ENCODE results near the gene SH3RF2.

The SH3RF2 gene

GRCh38 chr5:145989428-145989827 is 53.0 kb downstream of the SH3RF2 start:
- TF ChIP-seq GATA2 (IDR thresholded peaks at IDR 0.05; ENCODE audit: low read depth, low read length) (no peak), GATA3 (IDR thresholded peaks at IDR 0.05; ENCODE audit: low read depth, low read length) (no peak)

DNA sequence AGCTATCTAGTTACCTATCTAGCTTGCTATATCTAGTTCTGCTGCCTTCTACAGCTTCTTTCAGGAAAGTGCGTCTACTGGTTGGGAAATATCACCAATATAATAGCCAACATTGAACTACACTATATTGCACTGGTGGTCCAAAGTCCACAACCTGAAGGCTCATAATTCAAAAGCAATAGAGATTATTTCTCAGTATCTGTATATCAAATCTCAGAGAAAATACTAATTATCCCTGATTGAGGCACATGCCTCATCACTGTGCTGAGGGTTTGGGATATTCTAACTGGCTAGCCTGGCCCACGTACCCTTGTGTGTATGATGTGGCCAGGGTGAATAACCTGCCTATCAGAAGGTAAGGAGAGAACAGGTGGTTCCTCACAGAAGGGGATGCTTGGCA is 53.8 kb downstream of the SH3RF2 start:
- TF ChIP-seq GATA3 (IDR thresholded peaks at IDR 0.05; ENCODE audit: low read depth, low read length), result no peak
- TF ChIP-seq GATA2 (IDR thresholded peaks at IDR 0.05; ENCODE audit: low read depth, low read length), result no peak

GRCh38 chr5:145991044-145991575 is 54.7 kb downstream of the SH3RF2 start:
- no peak for TF ChIP-seq GATA3 (IDR thresholded peaks at IDR 0.05; ENCODE audit: low read depth, low read length)
- TF ChIP-seq GATA2 (IDR thresholded peaks at IDR 0.05; ENCODE audit: low read depth, low read length), result no peak

DNA sequence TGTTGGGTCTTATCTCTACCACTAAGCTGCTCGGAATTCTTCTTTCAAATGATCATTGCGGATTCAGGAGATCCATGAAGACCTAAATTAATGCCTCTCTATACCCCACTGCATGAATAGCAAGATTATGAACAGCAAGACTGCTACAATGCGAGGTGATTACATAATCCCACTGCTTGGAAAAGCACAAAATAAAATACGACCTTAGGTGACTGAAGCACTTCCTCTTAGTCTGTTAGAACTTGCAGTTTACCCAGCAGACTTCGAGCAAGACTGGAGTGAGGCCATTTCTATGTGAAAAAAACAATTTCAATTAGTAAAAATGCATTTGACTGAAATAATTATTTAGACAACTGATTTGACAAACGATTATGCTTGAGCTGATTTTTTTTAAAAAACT is 59.8 kb downstream of the SH3RF2 start:
- TF ChIP-seq GATA2 (IDR thresholded peaks at IDR 0.05; ENCODE audit: low read depth, low read length) (no peak), GATA3 (IDR thresholded peaks at IDR 0.05; ENCODE audit: low read depth, low read length) (no peak)

DNA sequence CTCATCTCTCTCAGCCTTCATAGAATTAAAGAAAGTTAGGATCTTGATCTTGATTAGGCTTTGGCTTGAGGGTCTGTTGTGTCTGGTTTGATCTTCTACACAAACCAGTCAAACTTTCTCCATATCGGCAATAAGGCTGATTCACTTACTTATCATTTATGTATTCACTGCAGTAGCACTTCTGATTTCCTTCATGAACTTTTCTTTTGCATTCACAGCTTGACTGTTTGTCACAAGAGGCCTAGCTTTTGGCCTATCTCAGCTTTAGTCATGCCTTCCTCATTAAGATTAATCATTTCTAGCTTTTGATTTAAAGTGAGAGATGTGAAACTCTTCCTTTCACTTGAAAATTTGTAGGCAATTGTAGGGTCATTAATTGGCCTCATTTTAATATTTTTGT is 62.8 kb downstream of the SH3RF2 start:
- no peak for TF ChIP-seq GATA2 (IDR thresholded peaks at IDR 0.05; ENCODE audit: low read depth, low read length)
- no peak for TF ChIP-seq GATA3 (IDR thresholded peaks at IDR 0.05; ENCODE audit: low read depth, low read length)

DNA sequence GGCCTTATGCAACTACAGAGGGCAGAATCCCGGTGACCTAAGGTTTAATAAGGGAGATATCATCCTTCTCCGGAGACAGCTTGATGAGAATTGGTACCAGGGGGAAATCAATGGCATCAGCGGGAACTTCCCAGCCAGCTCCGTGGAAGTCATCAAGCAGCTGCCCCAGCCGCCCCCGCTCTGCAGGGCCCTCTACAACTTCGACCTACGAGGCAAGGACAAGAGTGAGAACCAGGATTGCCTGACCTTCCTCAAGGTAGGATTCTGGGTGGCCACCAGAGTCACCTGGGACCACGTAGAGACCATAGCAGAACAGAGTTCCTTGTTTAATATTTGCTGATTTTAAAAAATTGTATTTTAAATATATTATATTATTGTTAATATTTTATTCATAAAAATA is 63.7 kb downstream of the SH3RF2 start:
- TF ChIP-seq GATA3 (IDR thresholded peaks at IDR 0.05; ENCODE audit: low read depth, low read length), result no peak
- no peak for TF ChIP-seq GATA2 (IDR thresholded peaks at IDR 0.05; ENCODE audit: low read depth, low read length)

DNA sequence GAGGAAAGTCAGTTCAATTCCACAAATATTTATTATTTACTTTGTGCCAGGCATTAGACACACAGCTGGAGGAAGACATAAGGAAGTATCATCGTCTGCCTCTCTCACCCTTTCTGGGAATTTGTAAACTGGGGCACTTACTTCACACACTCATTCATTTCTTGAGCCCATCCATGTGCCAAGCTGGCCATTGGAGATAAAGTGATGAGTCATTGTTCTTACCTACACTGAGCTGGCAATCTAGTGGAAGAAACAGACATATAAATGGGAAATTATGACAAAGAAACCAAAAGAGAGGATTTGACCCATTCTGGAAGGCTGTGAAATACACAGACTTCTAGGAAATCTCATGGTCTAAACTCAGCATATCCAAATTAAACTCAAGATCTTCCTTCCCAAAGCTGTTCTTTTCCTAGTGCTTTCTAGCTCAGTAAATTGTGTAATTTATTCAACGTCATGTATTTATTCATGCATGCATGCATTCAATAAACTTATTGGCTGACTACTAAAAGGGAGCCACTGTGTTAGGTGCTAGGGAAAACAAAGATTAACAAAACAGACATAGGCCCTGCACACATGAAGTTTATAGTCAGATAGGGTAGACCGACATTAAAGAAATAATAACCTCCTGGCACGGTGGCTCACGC is 65.3 kb downstream of the SH3RF2 start:
- TF ChIP-seq GATA2 (IDR thresholded peaks at IDR 0.05; ENCODE audit: low read depth, low read length) (no peak), GATA3 (IDR thresholded peaks at IDR 0.05; ENCODE audit: low read depth, low read length) (no peak)

GRCh38 chr5:146002491-146002890 is 66.1 kb downstream of the SH3RF2 start:
- TF ChIP-seq GATA3 (IDR thresholded peaks at IDR 0.05; ENCODE audit: low read depth, low read length), result no peak

GRCh38 chr5:146003852-146004251 is 67.5 kb downstream of the SH3RF2 start:
- TF ChIP-seq GATA2 (IDR thresholded peaks at IDR 0.05; ENCODE audit: low read depth, low read length), result no peak
- no peak for TF ChIP-seq GATA3 (IDR thresholded peaks at IDR 0.05; ENCODE audit: low read depth, low read length)

GRCh38 chr5:146005264-146005663 is 68.9 kb downstream of the SH3RF2 start:
- TF ChIP-seq GATA3 (IDR thresholded peaks at IDR 0.05; ENCODE audit: low read depth, low read length) (no peak), GATA2 (IDR thresholded peaks at IDR 0.05; ENCODE audit: low read depth, low read length) (no peak)

GRCh38 chr5:146005723-146006122 is 69.3 kb downstream of the SH3RF2 start:
- TF ChIP-seq GATA2 (IDR thresholded peaks at IDR 0.05; ENCODE audit: low read depth, low read length), result no peak
- TF ChIP-seq GATA3 (IDR thresholded peaks at IDR 0.05; ENCODE audit: low read depth, low read length), result no peak

- TF ChIP-seq GATA2 (IDR thresholded peaks at IDR 0.05; ENCODE audit: low read depth, low read length) (no peak), GATA3 (IDR thresholded peaks at IDR 0.05; ENCODE audit: low read depth, low read length) (no peak)
Observed at GRCh38 chr5:146006470-146007190, 70.3 kb downstream of the SH3RF2 start.

- TF ChIP-seq GATA3 (IDR thresholded peaks at IDR 0.05; ENCODE audit: low read depth, low read length) (no peak), GATA2 (IDR thresholded peaks at IDR 0.05; ENCODE audit: low read depth, low read length) (no peak)
Observed at GRCh38 chr5:146007270-146007669, 70.9 kb downstream of the SH3RF2 start.

GRCh38 chr5:146007989-146008388 is 71.6 kb downstream of the SH3RF2 start:
- TF ChIP-seq GATA3 (IDR thresholded peaks at IDR 0.05; ENCODE audit: low read depth, low read length) (no peak), GATA2 (IDR thresholded peaks at IDR 0.05; ENCODE audit: low read depth, low read length) (no peak)

DNA sequence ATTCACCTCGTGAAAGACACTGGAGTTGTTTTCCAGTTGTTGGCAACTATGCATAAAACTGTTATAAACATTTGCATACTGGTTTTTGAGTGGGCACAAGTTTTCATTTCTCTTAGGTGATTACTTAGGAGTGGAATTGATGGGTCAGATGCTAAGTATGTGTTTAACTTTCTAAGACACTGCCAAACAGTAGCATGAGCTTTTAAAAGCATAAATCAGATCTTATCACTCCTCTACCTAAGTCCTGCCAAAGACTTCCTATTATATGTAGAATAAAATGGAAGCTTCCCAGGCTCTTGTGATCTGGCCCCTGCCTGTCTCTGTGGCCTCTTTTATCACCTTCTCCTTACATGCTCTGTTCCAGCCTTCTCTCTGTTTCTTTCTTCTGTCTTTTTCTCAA is 72.6 kb downstream of the SH3RF2 start:
- TF ChIP-seq GATA2 (IDR thresholded peaks at IDR 0.05; ENCODE audit: low read depth, low read length) (no peak), GATA3 (IDR thresholded peaks at IDR 0.05; ENCODE audit: low read depth, low read length) (no peak)
